VCaP (cell line): Measurements from ENCODE around the gene TMEM72.

Experiments used
- H3K27ac ChIP-seq: fragments of 450-650 bp; 2 replicates; pipeline ENCODE4 v1.5.1; 2017
- TF ChIP-seq, protein P1 (sequence below): fragments of 450-650 bp; conservative IDR thresholded peaks from 2 replicates; pipeline ENCODE4 v1.5.1; 2017; ENCODE audit warnings: mild to moderate bottlenecking, moderate library complexity

The TMEM72 gene

DNA sequence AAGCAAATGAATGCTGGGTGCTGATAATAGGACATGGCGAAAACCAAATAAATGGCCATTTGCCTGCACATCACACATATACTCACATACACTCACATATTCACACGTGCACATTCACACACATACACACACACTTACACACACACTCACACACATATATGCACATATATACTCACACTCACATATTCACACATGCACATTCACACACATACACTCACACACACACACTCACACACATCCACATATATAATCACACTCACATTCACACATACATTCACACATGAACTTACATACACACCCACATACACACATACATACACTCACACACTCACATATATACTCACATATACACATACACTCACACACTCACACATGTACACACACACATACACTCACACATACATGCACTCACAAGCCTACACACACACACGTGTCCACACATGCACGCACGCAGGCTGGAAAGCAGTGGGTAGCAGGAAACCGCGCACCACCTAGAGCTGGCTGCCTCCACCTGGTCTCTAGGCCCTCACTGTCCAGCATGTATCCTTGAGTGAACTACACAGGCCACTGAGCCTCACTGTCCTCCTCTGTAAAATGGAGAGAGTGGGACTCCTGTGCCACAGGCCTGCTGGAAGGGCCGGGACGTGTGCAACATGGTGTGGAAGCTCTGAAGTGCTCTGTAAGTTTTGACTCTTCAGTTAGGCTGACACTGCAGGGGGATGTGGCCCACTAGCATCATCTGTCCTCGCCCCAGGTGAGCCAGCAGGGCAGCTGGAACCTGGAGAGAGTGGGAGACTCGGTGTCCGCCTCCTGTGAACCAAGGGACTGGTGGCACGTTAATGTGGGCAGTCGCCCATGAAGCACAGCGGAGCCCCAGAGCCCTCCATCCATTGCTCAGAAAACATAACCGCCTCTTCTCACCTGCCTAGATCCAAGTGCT is 14.9 kb downstream of the TMEM72 start:
- H3K27ac ChIP-seq: no peak overlapping the region
- TF ChIP-seq, protein P1, sequence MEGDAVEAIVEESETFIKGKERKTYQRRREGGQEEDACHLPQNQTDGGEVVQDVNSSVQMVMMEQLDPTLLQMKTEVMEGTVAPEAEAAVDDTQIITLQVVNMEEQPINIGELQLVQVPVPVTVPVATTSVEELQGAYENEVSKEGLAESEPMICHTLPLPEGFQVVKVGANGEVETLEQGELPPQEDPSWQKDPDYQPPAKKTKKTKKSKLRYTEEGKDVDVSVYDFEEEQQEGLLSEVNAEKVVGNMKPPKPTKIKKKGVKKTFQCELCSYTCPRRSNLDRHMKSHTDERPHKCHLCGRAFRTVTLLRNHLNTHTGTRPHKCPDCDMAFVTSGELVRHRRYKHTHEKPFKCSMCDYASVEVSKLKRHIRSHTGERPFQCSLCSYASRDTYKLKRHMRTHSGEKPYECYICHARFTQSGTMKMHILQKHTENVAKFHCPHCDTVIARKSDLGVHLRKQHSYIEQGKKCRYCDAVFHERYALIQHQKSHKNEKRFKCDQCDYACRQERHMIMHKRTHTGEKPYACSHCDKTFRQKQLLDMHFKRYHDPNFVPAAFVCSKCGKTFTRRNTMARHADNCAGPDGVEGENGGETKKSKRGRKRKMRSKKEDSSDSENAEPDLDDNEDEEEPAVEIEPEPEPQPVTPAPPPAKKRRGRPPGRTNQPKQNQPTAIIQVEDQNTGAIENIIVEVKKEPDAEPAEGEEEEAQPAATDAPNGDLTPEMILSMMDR: no peak

DNA sequence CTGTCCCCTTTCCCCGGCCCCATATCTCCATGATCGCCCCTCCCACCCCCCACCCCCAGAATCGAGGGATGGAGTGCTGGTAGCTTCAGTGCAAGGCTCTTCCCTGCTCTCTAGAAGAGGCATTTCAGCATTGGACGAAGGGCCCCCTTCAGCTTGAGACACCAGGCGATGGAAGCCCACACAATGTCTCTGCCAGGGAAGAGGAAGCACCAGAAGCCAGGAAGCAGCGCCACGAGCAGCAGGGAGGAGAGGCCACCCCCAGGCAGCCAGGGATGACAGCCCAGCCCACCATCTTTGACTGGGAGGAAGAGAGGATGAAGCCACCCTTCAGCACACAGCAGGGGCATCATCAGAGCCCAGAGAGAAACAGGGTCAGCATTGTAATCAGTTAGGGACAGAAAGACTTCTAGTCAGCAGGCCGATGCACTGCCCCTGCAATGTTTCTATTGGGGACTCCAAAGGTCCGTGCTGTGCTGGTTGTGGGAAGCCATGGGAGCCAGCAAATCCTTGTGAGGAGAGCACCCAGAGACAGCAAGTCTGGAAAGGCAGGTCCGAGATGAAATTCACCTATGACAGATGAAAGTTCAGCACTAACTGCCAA is 15.7 kb downstream of the TMEM72 start:
- H3K27ac ChIP-seq: no peak overlapping the region
- TF ChIP-seq, protein P1: no peak

DNA sequence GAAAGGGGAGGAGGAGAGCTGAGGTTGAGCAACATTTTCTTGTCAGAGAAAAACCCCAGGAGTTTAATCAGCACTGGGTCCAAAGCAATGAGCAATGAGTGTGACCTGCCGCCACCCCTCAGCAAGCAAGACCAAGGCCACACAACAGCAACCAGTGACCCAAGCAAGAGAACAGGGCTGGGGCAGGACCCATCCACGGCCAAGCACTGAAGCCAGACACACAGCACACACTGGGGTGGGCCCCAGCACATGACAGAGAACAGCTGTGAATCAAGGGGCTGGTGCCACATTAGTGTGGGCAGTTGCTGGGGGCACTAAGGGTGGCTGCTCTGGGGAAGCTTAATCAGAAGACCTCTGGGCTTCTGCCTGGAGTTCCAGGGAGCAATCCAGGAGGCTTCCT is 16.2 kb downstream of the TMEM72 start:
- H3K27ac ChIP-seq: no peak overlapping the region
- TF ChIP-seq, protein P1: no peak

DNA sequence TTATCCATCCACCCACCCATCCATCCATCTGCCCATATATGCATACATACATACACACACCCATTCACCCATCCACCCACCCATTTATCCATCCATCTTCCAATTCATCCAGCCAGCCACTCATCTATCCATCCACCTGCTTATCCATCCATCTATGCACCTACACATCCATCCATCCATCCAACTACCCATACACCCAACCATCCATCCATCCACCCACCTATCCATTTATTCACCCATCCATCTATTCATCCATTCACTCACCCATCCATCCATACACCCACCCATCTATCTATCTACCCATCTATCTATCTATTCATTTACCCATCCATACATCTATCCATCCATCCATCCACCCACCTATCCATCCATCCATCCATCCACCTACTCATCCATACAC is 17.3 kb downstream of the TMEM72 start:
- H3K27ac ChIP-seq: no peak overlapping the region
- TF ChIP-seq, protein P1: no peak

DNA sequence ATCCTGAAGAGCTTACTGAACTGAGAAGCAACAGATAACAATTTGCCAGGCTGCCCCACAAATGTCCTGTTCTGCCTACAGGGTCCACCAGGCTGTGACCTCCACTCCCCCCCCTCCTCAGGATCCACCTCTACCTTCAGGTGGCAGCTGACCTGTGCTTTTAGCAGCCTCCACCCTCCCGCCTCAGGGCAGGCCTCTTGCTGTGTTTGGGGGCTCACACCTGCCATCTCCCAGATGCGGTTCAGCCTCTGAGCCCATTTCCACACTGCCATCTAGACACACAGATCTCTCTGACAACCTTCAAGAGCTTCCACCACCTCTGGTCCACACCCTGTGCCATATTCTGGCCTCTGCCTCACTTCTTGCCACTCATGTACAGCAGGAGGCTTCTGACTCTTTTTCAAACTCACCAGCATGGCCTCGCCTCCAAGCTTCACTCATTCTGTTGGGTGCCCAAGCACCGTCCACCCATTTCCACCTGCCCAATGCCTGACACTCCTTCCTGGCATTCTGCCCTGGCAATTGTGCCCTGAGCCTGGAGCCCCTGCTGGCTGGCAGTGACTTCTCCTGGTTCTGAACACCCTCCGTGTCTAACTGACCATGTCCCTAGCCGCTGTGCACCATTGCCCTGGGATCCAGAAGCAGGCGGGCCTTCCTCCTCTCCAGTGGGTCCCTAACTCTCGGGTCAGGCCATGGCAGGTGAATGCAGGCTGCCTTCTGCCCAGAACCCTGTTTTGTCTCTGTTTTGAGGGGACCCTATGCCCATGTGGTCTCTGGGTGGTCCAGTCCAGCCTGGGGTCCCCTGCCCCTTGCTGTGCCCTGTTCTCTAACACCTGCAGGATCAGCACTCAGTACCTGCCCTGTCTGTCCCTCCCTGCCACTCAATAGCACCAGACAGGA is 18.5 kb downstream of the TMEM72 start:
- no peak overlapping the region for H3K27ac ChIP-seq
- TF ChIP-seq, protein P1: no peak

DNA sequence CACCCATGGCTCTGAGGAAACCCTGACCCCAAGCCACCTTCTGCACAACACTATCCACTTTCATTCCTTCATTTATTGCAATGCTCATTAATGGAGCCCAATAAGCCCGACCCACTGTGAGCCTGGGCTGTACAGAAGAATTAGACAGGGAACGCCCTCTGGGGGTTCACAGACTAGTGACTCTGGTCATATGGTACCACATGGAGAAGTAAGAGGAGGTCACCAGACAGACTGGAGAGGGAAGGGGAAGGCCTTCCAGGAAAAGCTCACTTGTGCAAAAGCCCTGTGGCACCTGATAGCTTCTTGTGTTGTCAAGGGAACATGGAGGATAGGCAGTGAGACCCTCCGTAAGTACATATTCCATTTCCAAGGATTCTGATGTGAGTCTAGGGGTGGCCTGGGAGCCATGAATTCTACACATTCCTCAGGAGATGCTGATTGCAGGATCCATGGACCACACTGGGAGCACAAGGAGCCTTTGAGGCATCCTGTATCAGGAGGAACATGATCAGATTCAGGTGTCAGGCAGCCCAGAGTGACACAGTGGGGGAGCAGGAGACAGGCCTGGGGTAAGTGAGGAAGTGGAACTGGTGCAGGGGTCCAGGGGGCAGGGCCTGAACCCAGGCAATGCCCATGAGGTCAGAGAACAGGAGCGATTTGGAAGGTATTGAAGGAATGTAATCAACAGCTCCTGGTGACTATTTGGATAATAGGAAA is 19.9 kb downstream of the TMEM72 start:
- no peak overlapping the region for H3K27ac ChIP-seq
- TF ChIP-seq, protein P1: no peak
